ENCODE data around the gene MYO1G. TPM values are rescaled to one million over a fixed set of nuclear protein-coding genes. Genes with fewer than 3 reads are reported as not detected.

MYO1G gene
- total RNA-seq, 1 donor from 2014 or later, result 0.47 TPM

DNA sequence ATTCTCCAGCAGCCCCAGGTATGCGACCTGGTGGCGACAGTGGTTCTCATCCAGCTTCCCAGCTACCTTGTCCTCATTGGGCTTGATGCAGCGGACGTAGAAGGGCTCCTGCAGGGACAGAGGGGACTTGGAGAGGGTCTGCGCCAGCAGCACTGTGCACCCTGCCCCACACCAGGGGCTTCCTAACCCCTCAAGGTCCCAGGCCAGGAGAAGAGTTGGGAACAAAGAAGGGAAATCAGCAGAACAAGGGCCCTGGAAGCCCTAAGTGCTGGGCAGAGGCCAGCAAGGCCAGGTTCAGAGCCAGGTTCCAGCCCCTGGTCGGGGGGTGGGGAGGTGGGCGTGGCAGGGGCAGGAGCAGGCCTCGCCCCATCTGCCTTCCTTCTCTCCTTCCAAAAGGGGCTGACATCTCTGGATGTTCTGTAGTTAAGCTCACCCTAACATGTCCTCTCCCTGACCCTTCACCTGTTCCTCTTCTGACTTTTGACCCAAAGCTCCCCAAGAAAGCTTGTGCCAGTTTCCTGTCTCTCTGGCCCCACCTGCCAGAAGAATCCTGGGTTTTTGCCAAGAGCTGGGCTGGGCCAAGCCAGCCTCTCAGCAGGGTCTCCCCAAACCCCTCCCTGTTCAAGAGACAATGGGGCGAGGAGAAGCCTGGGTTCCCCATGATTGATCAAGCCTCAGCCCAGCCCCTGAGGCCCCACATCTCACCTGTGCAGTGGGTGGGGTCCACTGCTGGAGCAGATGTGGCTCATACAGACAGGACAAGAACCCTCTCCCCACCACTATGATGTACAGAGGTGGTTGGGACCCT lies 11.9 kb downstream of the MYO1G start:
- DNase-seq, result no peak

- no peak for DNase-seq
Measured at GRCh38 chr7:44965937-44966730, 12.7 kb downstream of the MYO1G start.

DNA sequence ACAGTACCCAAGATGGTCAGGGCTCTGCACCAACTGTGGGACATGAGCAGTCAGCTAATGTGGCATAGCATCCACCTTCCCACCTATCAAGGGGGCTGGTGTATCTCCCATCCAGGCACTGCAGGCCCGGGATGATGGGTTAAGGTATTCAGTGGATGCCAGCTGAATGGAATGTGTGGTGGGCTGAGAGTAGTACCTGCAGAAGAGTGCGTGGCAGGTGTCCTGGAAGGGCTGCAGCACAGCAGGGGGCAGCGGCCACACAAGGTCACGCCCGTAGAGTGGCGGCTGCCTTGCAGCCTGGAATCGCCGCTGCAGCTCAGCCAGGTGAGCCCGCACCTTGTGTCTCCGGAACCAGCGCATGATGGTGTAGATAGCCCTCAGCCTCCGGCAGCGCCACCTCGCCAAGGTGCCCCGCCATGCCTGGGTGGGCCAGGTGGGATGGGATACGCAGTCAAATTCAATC lies 13.3 kb downstream of the MYO1G start:
- no peak for DNase-seq

- DNase-seq, result no peak
Measured at GRCh38 chr7:44964831-44965440, 13.9 kb downstream of the MYO1G start.

DNA sequence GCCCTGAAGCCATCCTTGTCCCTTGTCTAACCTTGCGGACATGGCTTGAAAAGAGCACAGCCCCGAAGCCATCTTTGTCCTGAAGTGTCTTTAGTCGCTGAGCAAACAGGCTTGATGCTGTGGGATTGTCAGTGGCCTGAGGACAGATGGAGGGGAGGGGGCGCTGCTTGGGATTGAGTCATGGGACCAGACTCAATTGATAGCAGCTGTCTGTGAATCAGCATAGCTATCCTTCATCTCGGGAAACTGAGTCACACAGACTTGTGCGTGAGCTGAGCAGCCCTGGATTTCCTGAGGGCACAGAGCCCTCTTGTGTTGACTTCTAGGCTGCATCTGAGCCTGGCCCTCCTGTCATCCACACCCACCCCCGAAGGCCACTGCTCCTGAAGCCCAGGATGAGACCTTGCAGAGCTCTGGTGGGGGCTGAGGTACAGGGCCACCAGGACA lies 14.4 kb downstream of the MYO1G start:
- no peak for DNase-seq

DNA sequence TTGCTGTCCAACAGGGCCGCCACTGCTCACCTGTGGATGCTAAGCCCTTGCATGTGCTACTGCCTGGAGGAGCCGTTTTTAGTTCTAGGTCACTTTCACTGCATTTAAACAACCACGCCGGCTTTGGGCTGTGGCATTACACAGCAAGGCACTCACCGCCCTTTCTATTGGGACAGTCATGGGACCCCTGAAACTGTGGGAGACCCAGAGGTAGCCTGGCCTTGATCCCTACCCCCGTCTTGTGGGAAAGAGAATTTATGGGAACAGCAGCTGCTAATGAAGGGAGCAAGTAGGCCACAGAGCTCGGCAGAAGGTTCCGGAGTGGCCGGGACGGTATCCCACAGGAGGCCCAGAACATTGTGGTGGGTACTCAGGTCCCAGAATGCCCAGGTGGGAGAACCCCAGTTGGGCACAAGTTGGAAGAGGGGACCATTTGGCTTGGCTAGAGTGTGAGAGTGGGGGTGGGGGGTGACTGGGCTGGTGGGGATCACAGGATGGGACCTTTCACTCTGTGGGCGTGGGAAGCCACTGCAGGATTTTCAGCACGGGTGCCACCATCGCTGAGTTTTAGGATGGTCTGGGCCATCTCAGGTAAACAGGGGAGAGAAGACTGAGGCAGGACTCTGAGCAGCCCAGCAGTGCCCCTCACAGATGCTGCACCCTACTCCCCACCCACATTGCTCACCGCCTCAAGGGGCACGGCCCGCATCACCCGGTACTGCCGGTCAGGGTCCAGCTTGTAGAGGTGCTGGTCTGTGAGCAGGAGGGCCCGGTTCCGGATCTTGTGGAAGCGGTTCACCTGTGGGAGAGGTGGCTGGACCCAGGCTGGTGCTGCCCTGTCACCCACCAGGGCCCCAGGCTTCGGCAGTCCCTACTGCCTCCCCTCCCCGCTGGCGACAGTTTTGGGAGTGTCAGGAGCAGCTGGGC lies 15.2 kb downstream of the MYO1G start:
- DNase-seq, result no peak

- DNase-seq, result no peak
Measured at GRCh38 chr7:44962483-44963251, 16.1 kb downstream of the MYO1G start.

DNA sequence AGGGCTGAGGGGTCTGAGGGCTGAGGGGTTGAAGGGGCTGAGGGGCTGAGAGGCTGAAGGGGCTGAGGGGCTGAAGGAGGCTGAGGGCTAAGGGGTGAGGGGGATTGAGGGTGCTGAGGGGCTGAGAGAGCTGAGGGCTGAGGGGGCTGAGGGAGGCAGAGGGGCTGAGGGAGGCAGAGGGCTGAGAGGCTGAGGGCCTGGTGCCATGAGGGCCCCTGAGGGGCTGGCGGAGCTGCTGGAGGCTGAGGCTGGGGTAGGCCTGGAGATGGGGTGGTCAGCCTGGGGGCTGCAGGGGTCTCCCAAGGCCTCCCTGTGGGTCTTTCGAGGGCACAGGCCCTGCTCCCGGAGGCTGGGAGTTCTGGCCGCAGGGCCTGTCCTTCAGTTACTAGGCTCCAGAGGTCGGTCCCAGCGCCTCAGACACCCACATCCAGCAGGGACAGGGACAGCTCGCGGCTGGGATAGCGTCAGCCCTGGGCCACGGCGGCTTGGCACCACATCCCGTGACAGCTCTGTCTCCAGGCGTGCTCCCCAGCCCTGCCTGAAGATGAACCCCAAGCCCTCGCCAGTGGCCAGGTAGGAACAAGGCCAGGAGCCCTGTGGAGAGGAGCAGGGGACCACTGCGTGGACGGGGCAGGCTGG lies 16.9 kb downstream of the MYO1G start:
- no peak for DNase-seq

DNA sequence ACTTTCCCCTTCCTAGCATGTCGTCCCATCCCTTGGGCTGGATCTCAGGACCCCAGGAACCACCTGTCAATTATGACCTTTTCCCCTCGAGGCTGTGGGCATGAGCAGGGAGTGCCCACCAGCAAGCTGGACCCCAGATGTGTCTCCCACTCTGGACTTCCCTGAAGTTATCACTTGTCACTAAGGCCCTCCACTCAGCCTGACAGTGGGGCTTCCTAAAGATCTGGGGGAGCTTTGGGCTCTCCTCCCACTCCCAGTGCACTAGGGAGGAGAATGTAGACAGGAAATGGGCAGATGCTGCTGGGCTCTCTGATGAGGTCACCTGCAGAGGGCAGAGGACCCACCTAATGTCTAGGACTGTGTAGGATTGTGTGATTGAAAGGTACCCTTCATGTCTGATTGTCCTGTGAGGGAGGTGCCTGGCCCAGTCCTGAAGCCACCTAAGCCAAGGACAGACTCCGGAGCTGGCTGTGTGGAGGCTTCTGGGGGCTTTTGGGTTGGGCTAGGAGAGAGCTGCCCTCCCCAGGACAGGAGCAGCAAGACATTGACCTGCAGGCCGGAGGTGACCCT lies 18.7 kb downstream of the MYO1G start:
- no peak for DNase-seq

GRCh38 chr7:44959433-44959951 lies 19.3 kb downstream of the MYO1G start:
- DNase-seq, result no peak

- DNase-seq, result no peak
Measured at GRCh38 chr7:44958645-44959344, 20.0 kb downstream of the MYO1G start.

DNA sequence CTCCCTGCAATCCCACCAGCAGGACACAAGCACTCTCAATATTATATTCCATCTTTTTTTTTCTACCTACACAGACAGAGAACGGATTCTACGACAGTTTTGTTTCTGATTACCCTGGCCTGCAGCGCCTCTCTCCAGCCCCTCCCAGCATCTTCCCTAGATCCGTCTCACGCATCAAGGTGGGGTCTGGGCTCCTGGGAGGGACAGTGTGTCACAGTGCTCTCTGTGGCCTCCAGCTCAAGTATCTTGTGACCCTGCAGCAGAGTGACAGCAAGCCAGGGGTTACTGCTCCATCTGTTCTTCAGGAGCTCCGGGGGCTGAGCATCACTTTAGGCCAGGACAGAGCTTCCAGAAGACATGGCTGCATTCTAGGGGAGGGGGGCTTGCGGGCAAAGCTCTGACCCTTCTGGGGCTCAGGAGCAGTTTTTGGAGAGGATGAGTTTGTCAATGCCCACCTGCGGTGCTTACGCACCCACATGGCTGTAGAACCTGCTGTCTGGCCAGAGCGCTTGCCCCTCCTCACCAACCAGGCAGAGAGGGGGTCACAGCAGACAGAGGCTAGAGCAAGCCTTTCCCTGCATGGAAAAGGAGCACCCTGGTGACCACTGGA lies 22.6 kb downstream of the MYO1G start:
- DNase-seq, result no peak

- no peak for DNase-seq
Measured at GRCh38 chr7:44955733-44956132, 23.1 kb downstream of the MYO1G start.

DNA sequence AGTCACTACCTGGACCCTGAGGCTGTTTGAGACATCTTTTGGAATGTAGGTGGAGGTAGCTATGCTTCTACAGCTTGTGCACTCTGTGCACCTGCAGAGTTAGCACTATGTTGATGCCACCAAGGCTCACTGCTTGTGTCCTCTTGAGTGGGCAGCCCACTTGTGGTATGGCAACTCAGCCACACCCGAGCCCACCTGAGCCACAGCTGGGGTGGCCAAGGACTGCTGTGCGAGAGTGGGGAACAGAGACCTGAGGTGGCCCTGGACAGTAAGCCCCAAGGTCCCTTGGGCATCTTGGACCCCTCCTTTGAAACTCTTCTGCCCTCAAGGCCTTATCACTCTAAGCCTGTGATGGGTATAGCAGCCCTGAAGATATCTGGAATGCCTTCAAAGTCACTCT lies 25.7 kb downstream of the MYO1G start:
- no peak for DNase-seq

- DNase-seq, result no peak
Measured at GRCh38 chr7:44949303-44949702, 29.5 kb downstream of the MYO1G start.

- no peak for DNase-seq
Measured at GRCh38 chr7:44945479-44945878, 33.3 kb downstream of the MYO1G start.

GRCh38 chr7:44944821-44945220 lies 34.0 kb downstream of the MYO1G start:
- DNase-seq, result no peak

DNA sequence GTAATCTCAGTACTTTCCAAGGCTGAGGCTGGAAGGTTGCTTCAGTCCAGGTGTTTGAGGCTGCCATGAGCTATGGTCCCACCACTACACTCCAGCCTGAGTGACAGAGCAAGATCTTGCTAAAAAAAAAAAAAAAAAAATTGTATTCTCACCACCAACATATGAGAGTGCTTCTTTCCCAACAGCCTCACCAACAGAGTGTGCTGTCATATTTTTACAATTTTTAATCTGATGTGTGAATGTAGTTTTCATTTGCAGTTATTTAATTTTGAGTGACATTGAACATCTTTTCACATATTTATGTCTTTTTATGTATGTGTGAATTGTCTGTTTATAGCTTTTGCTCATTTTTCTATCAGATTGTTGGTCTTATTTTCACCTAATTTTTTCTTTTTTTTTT lies 35.2 kb downstream of the MYO1G start:
- DNase-seq, result no peak

GRCh38 chr7:44937426-44937825 lies 41.4 kb downstream of the MYO1G start:
- no peak for DNase-seq

Data from occipital lobe (tissue), 2 donors.